NCI-H2227 treated with DMSO at 0.1 percent for 48 hours (cell line): ENCODE results near the gene ZNF101.

Source experiments
- DNase-seq: peaks from one replicate; lab custom pipeline; 2025; lab: John Stamatoyannopoulos, UW

Gene ZNF101

DNA sequence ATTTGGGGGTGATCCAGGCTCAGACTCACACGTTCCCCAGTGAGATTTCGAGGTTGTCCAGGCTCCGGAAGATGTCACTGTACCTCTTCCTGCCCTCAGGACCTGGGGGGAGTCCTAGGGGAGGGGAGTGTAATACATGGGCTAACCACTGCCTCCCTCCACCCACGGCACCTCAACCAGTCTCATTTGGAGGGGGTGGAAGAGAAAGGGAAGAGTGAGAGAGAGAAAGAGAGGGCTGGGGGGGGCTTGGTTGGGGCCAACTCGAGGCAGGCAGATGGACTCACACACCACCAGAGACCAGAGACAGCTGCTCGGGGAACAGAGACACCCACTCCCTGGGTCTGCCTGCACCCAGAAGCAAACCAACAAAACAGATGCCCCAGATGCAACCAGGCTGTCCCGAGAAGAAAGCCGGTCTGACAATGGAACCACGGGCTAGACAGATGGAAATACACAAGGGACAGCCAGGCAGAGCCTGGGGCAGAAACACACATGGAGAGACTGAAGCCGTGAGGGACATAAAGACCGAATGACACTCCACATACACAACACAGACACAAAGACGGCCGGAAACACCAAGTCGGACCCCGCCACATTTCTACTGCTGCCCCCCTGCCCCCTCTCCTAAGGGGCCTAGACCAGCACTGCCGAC lies 26.0 kb upstream of the ZNF101 start:
- no peak for DNase-seq

DNA sequence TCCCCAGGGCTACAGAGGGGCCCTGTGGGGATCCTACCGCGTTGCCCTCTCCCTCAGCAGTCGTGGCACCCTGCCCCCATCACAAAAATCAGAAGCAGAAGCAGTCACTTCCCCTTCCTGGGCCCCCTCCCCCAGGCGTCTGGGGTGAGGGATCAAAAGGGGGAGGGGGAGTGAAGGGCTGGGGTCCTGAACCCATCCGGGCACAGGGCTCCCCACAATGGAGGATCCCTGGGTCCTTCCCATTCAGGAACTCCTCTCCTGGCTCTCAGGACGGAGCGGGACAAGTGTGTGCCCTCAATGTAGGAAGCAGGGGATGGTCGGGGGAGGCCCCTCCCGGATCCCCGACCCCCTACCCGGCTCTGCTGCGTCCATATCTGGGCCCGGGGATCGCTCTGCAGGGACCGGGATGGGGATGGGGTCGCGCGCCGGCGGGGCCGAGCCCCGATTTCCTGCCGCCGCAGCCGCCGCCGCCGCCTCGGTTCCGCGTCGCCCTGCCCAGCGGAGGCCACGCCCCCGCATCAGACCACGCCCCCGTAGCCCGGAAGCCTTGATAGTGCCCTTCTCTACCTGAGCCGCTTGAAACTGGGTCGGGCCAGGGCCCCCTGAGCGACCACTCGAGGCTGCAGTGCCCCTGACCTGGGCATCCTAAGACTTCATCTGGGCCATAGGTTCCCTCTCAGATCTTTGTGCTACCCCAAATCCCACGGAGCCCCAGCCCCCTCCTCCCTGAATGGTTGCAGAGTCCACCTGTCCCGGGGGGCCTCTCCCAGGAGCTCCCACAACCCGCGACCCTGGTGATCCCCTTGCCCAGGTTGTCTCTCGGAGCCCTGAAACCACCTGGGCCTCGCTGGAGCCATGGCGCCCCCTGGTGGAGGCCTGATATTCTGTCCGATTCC lies 25.2 kb upstream of the ZNF101 start, which contains the start of gene GMIP:
Gene GMIP, minus strand, starts transcription at position 500 of the 896 bp plus-strand sequence. Its CDS starts 128 bp downstream, at position 372.
- no peak for DNase-seq

- DNase-seq, result no peak
Measured at GRCh38 chr19:19644054-19644388, 24.6 kb upstream of the ZNF101 start.

GRCh38 chr19:19645233-19645870 lies 23.3 kb upstream of the ZNF101 start:
- no peak for DNase-seq

DNA sequence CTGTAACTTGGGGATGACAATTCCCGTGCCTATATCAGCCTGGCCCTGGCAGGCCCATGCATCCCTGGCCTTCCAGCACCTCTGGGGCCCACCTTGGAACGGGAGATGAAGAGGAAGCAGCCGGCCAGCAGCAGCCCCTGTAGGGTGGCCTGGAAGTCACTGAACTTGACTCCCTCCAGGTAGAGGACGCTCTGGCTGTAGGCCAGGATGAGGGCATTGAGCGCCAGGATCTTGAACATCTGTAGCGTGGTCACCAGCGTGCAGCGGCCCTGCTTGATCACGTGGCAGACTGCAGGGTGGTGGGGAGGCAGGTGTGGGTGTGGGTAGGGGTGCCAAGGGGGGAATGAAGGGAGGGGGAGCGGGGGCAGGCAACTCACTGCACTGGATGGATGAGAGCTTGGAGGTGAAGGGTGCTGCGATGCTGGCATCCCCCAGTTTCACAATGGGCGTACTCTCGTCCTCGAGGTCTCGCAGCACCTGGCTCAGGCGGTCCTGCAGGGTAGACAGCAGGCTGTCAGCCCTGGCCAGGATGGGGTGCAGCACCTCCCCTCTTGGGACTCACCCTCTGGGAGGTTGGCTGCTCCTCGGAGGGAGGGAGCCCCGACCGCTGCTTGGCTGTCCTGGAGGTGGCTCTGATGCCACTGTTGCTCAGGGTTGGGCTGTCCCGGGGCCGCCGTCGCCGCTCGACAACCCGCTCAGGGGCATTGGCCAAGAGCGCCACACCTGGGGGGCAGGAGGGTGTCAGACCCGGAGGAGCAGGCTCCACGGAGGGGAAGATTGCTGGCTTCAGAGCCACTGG lies 21.4 kb upstream of the ZNF101 start:
- no peak for DNase-seq

DNA sequence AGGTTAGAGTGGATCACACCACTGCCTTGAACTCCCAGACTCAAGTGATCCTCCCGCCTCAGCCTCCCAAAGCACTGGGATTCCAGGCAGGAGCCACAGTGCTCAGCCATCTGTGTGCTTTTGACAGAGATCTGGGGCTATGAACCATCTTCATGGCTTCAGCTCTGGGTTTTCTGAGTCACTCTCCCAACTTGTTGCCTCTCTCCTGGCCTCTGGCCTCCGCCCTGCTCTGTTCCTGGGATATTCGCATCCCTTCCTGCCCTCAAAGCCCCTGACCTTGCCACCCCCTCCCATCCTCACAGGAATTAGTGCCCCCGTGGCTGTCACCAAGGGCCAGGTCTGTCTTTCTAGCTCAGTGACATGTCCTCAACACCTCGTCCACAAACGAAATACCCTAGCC lies 19.5 kb upstream of the ZNF101 start:
- no peak for DNase-seq

- no peak for DNase-seq
Measured at GRCh38 chr19:19649580-19649995, 19.1 kb upstream of the ZNF101 start.

- DNase-seq, result no peak
Measured at GRCh38 chr19:19650331-19650730, 18.3 kb upstream of the ZNF101 start.

DNA sequence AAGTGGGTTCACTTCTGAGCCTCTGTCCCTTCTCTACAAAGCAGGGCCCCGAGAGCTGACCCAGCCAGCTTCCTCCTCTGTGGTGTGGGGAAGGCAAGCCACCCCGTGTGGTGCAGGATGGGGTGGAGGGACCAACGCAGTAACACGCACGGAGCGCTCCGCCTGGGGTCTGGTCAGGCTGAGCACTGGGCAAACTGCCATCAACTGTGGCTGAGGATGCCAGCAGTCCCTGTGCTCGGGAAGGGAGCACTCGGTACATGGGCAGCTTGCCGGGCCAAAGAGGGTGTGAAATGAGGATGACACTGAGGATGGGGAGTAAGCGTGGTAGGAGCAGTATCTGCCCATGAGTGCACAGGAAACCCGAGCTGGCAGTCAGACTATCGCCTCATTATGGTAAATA lies 17.6 kb upstream of the ZNF101 start:
- no peak for DNase-seq

DNA sequence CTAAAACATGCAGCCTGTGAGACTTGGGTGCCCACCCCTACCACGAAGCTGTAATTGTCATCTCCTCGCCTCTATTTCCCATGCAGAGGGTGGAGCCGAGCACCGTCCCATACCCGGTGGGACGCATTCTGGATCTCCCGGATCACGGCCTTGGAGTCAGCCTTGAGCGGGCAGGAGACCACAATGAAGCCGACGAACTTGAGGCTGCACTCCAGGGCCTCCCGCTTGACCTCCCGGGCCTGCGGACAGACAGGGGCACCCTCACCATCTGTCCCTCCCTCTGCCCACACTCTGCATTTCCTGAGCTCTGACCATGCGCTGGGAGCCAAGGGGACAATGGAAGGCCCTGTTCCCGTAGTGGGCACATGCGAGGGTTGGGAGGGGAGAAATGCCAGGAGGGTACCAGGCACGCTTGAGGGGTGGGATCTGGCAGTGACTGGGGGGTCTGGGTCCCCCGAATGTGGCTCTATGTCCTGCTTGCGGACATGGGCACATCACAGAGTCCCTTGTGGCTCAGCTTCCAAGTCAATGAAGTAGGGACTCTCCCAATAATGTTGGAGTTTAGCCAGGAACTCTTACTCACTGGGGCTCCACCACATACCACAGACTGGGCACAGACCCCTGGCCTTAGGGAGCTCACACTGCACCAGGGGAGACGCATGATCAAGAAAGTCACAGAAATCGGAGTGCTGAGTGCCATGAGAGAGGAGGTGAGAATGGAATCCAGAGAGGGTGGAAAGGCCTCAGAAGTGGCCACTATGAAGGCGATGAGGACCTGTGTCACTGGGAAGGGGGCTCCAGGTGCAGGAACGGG lies 15.9 kb upstream of the ZNF101 start:
- DNase-seq, result no peak

GRCh38 chr19:19653597-19654147 lies 15.0 kb upstream of the ZNF101 start:
- no peak for DNase-seq

DNA sequence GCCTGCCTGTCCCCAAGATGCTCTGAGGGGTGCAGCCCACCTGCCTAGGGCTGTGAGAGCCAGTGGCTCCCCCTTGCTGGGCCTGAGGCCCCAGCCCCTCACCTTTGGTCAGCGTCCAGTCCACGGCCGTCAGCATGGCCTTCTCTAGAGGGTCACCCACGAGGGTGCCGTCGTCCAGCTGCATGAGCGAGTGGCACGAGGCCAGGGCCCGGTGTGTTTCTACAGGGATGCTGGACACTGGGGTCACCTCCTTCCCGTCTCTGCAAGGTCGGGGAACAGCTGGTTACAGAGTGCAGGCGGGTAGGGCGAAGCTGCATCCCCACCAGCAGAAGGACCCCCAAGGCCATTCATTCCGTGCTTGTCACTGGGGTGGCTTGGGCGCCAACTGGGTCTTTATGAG lies 14.2 kb upstream of the ZNF101 start:
- no peak for DNase-seq

GRCh38 chr19:19655051-19655594 lies 13.5 kb upstream of the ZNF101 start:
- DNase-seq, result no peak

DNA sequence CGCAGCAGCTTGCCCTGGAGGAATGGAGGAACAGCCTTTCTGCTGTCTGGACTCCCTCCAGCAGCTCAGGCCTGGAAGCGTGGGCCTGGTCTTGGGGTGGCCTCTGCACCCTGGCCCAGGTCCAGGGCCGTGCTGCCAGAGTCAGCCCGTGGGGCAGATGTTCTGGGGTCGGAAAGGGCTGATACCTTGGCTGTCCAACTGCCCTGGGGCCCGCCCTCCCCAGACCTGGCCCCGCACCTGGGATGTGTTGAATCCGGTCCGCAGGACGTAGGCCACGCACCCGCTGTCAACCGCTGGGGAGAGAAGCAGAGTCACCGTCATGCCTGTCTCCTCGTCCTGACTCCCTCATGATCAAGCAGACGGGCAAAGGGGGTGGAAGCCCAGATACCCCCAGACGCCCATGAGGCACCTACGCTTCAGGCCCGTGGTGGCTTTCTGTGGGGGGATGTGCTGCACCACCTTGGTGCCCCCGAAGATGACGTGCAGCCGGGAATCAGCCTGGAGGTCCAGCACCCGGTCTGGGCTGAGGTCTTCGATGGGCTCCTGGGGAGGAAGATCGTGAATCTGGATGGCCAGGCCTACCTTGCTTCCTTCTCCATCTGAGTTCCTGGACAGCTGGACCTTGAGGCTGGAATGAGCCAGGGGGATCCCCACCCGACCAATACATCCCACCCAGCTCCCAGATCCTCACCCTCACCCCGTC lies 12.8 kb upstream of the ZNF101 start:
- DNase-seq, result no peak

GRCh38 chr19:19656451-19657396 lies 11.9 kb upstream of the ZNF101 start:
- DNase-seq, result no peak

DNA sequence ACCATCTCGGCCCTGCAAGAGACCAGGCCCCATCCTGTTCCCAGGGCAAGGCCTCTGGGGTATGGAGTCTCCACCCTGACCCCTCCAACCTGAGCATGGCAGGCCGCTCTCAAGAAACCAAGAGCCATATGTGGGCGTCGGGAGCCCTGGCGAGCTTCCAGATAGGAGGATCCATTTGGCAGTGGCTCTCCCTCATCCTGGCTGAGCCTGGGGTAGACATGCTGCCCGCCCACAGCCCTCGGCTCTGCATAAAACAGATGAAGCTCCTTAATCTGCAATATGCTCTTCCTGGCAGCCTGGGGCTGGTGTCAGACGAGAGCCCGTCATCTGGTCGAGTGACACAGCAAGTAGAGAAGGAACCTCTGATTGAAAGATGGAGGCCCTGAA lies 11.2 kb upstream of the ZNF101 start:
- DNase-seq, result no peak

DNA sequence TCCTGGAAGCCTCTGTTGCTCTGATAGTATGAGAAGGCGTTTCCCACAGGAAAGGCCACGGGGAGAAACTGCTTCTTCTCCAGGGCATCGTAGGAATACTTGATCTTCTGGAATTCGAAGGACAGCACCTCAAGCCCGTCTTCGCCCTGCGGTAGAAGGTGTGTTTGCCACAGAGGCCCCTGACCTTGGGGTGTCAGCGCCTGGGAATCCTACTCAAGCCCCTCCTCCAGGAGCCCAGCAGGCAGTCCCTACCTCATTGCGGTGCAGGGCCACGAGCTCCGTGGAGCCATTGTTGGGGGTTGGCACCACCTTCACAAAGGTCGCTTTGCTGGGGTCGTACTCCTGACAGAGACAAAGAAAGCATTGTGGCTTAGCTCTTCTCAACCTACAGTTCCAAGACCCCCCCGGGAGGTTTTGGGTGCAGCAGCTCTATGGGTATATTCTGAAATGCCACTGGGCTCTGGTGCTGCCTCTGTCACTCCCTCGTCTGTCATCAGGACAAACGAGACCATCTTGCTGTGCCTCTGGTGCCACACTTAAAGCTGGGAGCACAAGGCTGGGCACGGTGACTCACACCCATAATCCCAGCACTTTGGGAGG lies 8.9 kb upstream of the ZNF101 start:
- no peak for DNase-seq

DNA sequence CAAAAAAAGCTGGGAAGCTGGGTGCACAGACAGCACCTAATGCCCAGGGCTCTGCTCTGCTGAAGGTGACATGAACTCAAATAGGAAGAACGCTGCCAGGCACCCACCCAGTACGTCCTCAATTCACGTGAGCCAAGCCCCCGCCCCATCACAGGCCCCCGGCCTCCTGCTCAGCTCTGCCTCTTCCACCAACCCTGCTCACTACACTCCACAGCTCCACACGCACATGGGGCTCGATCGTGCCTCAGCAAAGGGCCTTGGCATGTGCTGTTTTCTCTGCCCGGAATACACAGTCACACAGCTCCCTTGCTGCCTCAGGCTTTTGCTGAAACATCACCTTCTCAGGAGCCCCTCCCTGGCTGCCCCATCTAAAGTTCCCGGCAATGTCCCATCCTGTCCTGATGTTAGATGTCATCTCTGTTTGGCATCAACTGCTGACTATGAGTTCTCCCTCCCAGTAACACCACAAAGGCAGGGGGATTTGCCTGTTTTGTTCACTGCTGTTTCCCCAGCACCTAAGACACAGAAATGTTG lies 7.4 kb upstream of the ZNF101 start:
- no peak for DNase-seq
